ENCODE data around the gene SMOC1. TPM values are rescaled to one million over a fixed set of nuclear protein-coding genes. Genes with fewer than 3 reads are reported as not detected.

The SMOC1 gene
- total RNA-seq, 2 donors from 2014 or later, result not detected

- H3K36me3 ChIP-seq (ENCODE audit: control insufficient read depth, insufficient read depth, low read length), result no peaks in the 10 kb centered on the region
- no peak overlapping the region for H3K27ac Mint-ChIP-seq
- no peaks in the 10 kb centered on the region for H3K9me3 Mint-ChIP-seq
- H3K27me3 Mint-ChIP-seq (ENCODE audit: insufficient read depth), result peaks cover 5% of the 10 kb centered on the region
- H3K4me3 ChIP-seq (ENCODE audit: low read length), result no peak overlapping the region
- no peak overlapping the region for H3K27ac ChIP-seq (ENCODE audit: low read depth, low read length)
- H3K9me3 ChIP-seq (ENCODE audit: control insufficient read depth, low read length), result no peaks in the 10 kb centered on the region
- peaks cover 2% of the 10 kb centered on the region for H3K4me1 Mint-ChIP-seq
- no peaks in the 10 kb centered on the region for H3K36me3 Mint-ChIP-seq (ENCODE audit: low read depth)
- 93% methylated on average over 2 of the region's 2 CpGs; no CpG with 5 or more reads in 1 of the 2 experiments for WGBS, 2 experiments (ENCODE audit: insufficient coverage in 1 of 2, insufficient read length in 1 of 2)
- H3K9ac ChIP-seq (ENCODE audit: extremely low read depth, low read length, poor library complexity, severe bottlenecking), result no peak overlapping the region
- DNase-seq, result no peak
- TF ChIP-seq CTCF (conservative IDR thresholded peaks at IDR 0.05), result no peak
- peaks cover 31% of the 10 kb centered on the region for H3K27me3 ChIP-seq (ENCODE audit: control insufficient read depth, insufficient read depth, low read length, poor library complexity, severe bottlenecking)
- no peaks in the 10 kb centered on the region for H3K4me1 ChIP-seq (ENCODE audit: control insufficient read depth, insufficient read depth, low read length)
- no peak overlapping the region for H3K4me3 Mint-ChIP-seq
These were observed 180.3 kb downstream of the SMOC1 start for GRCh38 chr14:70059545-70059944.

DNA sequence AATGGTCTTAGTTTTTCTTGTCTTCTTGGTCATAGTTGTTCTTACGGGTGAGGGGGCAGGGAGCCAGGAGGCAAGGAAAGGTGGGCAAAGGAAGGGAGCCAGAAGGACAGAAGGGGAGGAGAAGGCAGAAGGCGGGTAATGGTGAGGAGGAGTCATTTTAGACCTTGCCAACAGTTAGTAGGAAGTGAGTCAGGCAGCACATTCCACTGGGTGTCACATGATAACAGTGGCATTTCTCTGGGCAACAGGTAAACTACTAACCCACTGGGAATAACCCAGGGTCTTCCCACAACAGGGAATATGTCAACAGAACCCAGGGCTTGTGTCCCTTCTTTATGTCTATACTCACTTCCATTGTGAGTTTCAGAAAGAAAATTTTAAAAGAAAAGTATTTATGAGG is 181.9 kb downstream of the SMOC1 start:
- no peaks in the 10 kb centered on the region for H3K9me3 Mint-ChIP-seq
- H3K9ac ChIP-seq (ENCODE audit: extremely low read depth, low read length, poor library complexity, severe bottlenecking), result no peak overlapping the region
- DNase-seq, result no peak
- H3K4me1 ChIP-seq (ENCODE audit: control insufficient read depth, insufficient read depth, low read length), result no peaks in the 10 kb centered on the region
- H3K4me1 Mint-ChIP-seq, result peaks cover 2% of the 10 kb centered on the region
- H3K36me3 Mint-ChIP-seq (ENCODE audit: low read depth), result no peaks in the 10 kb centered on the region
- WGBS, 2 experiments (ENCODE audit: insufficient coverage in 1 of 2, insufficient read length in 1 of 2), result 86 to 89% methylated on average over 1 to 2 of the region's 2 CpGs
- H3K27ac Mint-ChIP-seq, result no peak overlapping the region
- H3K9me3 ChIP-seq (ENCODE audit: control insufficient read depth, low read length), result no peaks in the 10 kb centered on the region
- H3K36me3 ChIP-seq (ENCODE audit: control insufficient read depth, insufficient read depth, low read length), result no peaks in the 10 kb centered on the region
- H3K27me3 ChIP-seq (ENCODE audit: control insufficient read depth, insufficient read depth, low read length, poor library complexity, severe bottlenecking), result peaks cover 15% of the 10 kb centered on the region
- no peak for TF ChIP-seq CTCF (conservative IDR thresholded peaks at IDR 0.05)
- no peak overlapping the region for H3K27ac ChIP-seq (ENCODE audit: low read depth, low read length)
- H3K27me3 Mint-ChIP-seq (ENCODE audit: insufficient read depth), result peaks cover 5% of the 10 kb centered on the region
- no peak overlapping the region for H3K4me3 Mint-ChIP-seq
- H3K4me3 ChIP-seq (ENCODE audit: low read length), result no peak overlapping the region

- H3K4me3 Mint-ChIP-seq, result no peak overlapping the region
- no peak for DNase-seq
- no peak overlapping the region for H3K27ac ChIP-seq (ENCODE audit: low read depth, low read length)
- no peak for TF ChIP-seq CTCF (conservative IDR thresholded peaks at IDR 0.05)
- H3K4me3 ChIP-seq (ENCODE audit: low read length), result no peak overlapping the region
- peaks cover 5% of the 10 kb centered on the region for H3K27me3 Mint-ChIP-seq (ENCODE audit: insufficient read depth)
- H3K4me1 Mint-ChIP-seq, result peaks cover 2% of the 10 kb centered on the region
- peaks cover 9% of the 10 kb centered on the region for H3K27me3 ChIP-seq (ENCODE audit: control insufficient read depth, insufficient read depth, low read length, poor library complexity, severe bottlenecking)
- H3K9me3 ChIP-seq (ENCODE audit: control insufficient read depth, low read length), result no peaks in the 10 kb centered on the region
- no peaks in the 10 kb centered on the region for H3K36me3 ChIP-seq (ENCODE audit: control insufficient read depth, insufficient read depth, low read length)
- no peaks in the 10 kb centered on the region for H3K9me3 Mint-ChIP-seq
- H3K36me3 Mint-ChIP-seq (ENCODE audit: low read depth), result no peaks in the 10 kb centered on the region
- H3K27ac Mint-ChIP-seq, result no peak overlapping the region
- 93% methylated on average over 3 to 10 of the region's 11 CpGs for WGBS, 2 experiments (ENCODE audit: insufficient coverage in 1 of 2, insufficient read length in 1 of 2)
- H3K9ac ChIP-seq (ENCODE audit: extremely low read depth, low read length, poor library complexity, severe bottlenecking), result no peak overlapping the region
- H3K4me1 ChIP-seq (ENCODE audit: control insufficient read depth, insufficient read depth, low read length), result no peaks in the 10 kb centered on the region
These were observed 185.1 kb downstream of the SMOC1 start for GRCh38 chr14:70064136-70064865.

Data from endodermal cell (in vitro differentiated cells).